ENCODE measurements around the gene SUPT5H. TPM values are rescaled to one million over a fixed set of nuclear protein-coding genes. Genes with fewer than 3 reads are reported as not detected.

Gene SUPT5H
- total and polyA plus RNA-seq, 10 of the 15 experiments (the other 5 are each of a cell fraction or from before 2014, with no cell fraction given): 27.2 to 194 (median 83.6) TPM

GRCh38 chr19:39410017-39410830 lies 35.2 kb upstream of the SUPT5H start:
- ChIA-PET RAD21 (ENCODE audit: unreplicated experiment) (interaction anchor here (4.5 kb wide), 1 partner anchor 12 kb away, joined by 37 read pairs; no protein-coding TSS in a partner anchor), CTCF (interaction anchor here (1.1 to 1.2 kb wide), 2 partner anchors 9 to 12 kb away, joined by 4 read pairs; no protein-coding TSS in a partner anchor), POLR2A (no interaction called here), SMC1A (ENCODE audit: uncharacterized antibody, unreplicated experiment) (interaction anchor here (3.0 kb wide), 1 partner anchor 12 kb away, joined by 18 read pairs; no protein-coding TSS in a partner anchor)
- H2AFZ ChIP-seq (ENCODE audit: control insufficient read depth, low read depth, low read length): peak overlapping the region; percentile 38; the same call in 1 of the 2 replicates
- no peaks in the 10 kb centered on the region for H3K9me3 ChIP-seq (replicated peaks; ENCODE audit: control insufficient read depth, insufficient read depth, low read length)
- H3K27ac ChIP-seq (ENCODE audit: control insufficient read depth, insufficient read depth): peak overlapping the region; percentile 100
- WGBS (ENCODE audit: insufficient coverage, insufficient replicate concordance, low lambda C conversion rate, missing lambda C conversion rate): under 1% methylated on average over 24 of the region's 35 CpGs
- in situ Hi-C loops (cut with MboI): loop anchor here (5.0 kb wide), 1 partner anchor 288 kb away; no protein-coding TSS in a partner anchor
- BruUV-seq (replicated peaks): no TSS peak
- H3K9ac ChIP-seq (ENCODE audit: control insufficient read depth, insufficient read depth, low read length): peak overlapping the region; percentile 80
- ATAC-seq (peak; percentile 47), DNase-seq (ENCODE audit: low read depth, low spot score) (no peak), FAIRE-seq (no peak)
- peaks cover 71% of the 10 kb centered on the region for H3K79me2 ChIP-seq (ENCODE audit: control insufficient read depth, insufficient read depth, low read length)
- H3K4me3 ChIP-seq: peak overlapping the region; percentile 67
- H3K4me1 ChIP-seq (ENCODE audit: control insufficient read depth, insufficient read depth, low read length): peaks cover 22% of the 10 kb centered on the region
- intact Hi-C loops (cut with micrococcal nuclease; ENCODE audit: unreplicated experiment): loop anchor here (5.0 to 10.0 kb wide), 3 partner anchors 125 to 378 kb away; partner anchors contain the start of genes EID2B and FBXO27
- H4K20me1 ChIP-seq (ENCODE audit: control insufficient read depth, insufficient read depth): no peaks in the 10 kb centered on the region
- H3K4me2 ChIP-seq (ENCODE audit: control insufficient read depth, insufficient read depth): peak overlapping the region; percentile 77
- H3K27me3 ChIP-seq (replicated peaks in 1 of 2; ENCODE audit: control insufficient read depth in 2 of 2, insufficient read depth in 2 of 2, low read length in 1 of 2): no peaks in the 10 kb centered on the region
- peaks cover 2 to 6% of the 10 kb centered on the region in 2 experiments; a peak in 2 of 4 replicates for H3K36me3 ChIP-seq (ENCODE audit: control insufficient read depth in 2 of 2, insufficient read depth in 2 of 2, low read length in 1 of 2)
- TF ChIP-seq NKRF (conservative IDR thresholded peaks at IDR 0.05) (no peak; the same call in 1 of the 2 replicates), STAT1 (conservative IDR thresholded peaks at IDR 0.05) (no peak), SIN3A (IDR thresholded peaks at IDR 0.05; ENCODE audit: low read depth, low read length) (no peak), HDAC2 (IDR thresholded peaks at IDR 0.05) (no peak), ZNF622 (IDR thresholded peaks at IDR 0.05) (peak; percentile 32; the same call in 1 of the 2 replicates), MXI1 (IDR thresholded peaks at IDR 0.05; ENCODE audit: low read depth, low read length) (no peak), RCOR1 (conservative IDR thresholded peaks at IDR 0.05; ENCODE audit: low read depth, low read length) (no peak), ATF3 (IDR thresholded peaks at IDR 0.05; ENCODE audit: borderline replicate concordance, extremely low read depth, low read depth, low read length) (no peak), EED (IDR thresholded peaks at IDR 0.05; ENCODE audit: low read depth) (peak; percentile 92), CREB1 (IDR thresholded peaks at IDR 0.05; ENCODE audit: low read depth) (no peak), WRNIP1 (IDR thresholded peaks at IDR 0.05; ENCODE audit: borderline replicate concordance, low read depth, low read length) (no peak), ZBTB40 (IDR thresholded peaks at IDR 0.05; ENCODE audit: borderline replicate concordance) (no peak)

Measured in GM12878 (cell line).